ENCODE measurements around the gene TTN.

The TTN gene

GRCh38 chr2:178806543-178806942 is 680 bp downstream of the TTN start:
- no peaks in the 10 kb centered on the region for H3K36me3 ChIP-seq (replicated peaks; ENCODE audit: insufficient read depth, low read length)
- H3K4me2 ChIP-seq (ENCODE audit: low read depth, low read length) = no peak overlapping the region
- no peak overlapping the region for H3K27ac ChIP-seq (ENCODE audit: low read length)
- no peaks in the 10 kb centered on the region for H3F3A ChIP-seq (ENCODE audit: insufficient read depth, low read length)
- DNase-seq = no peak
- no peak overlapping the region for H2AFZ ChIP-seq (ENCODE audit: low read length)
- H4K20me1 ChIP-seq (ENCODE audit: insufficient read depth, low read length) = no peaks in the 10 kb centered on the region
- no peaks in the 10 kb centered on the region for H3K79me2 ChIP-seq (ENCODE audit: low read length)
- H3K9ac ChIP-seq (ENCODE audit: low read length) = no peak overlapping the region
- H3K9me2 ChIP-seq (replicated peaks; ENCODE audit: insufficient read depth, low read length) = no peaks in the 10 kb centered on the region
- TF ChIP-seq EZH2phosphoT487 (IDR thresholded peaks at IDR 0.05; ENCODE audit: low read length) = no peak
- TF ChIP-seq CTCF (IDR thresholded peaks at IDR 0.05; ENCODE audit: low read length) = no peak
- TF ChIP-seq EZH2 (optimal IDR thresholded peaks at IDR 0.05; ENCODE audit: low read depth, low read length) = no peak
- H3K4me3 ChIP-seq (ENCODE audit: low read length) = no peak overlapping the region
- H3K4me1 ChIP-seq (ENCODE audit: low read length) = peaks cover 13% of the 10 kb centered on the region; the same call in 1 of the 2 replicates
- no peaks in the 10 kb centered on the region for H3K9me3 ChIP-seq (replicated peaks; ENCODE audit: insufficient read depth, low read length)
- H3K27me3 ChIP-seq (replicated peaks; ENCODE audit: insufficient read depth, low read length) = no peaks in the 10 kb centered on the region

- H3K4me2 ChIP-seq (ENCODE audit: low read depth, low read length) = no peak overlapping the region
- no peaks in the 10 kb centered on the region for H3K36me3 ChIP-seq (replicated peaks; ENCODE audit: insufficient read depth, low read length)
- TF ChIP-seq EZH2 (optimal IDR thresholded peaks at IDR 0.05; ENCODE audit: low read depth, low read length) (no peak), CTCF (IDR thresholded peaks at IDR 0.05; ENCODE audit: low read length) (no peak), EZH2phosphoT487 (IDR thresholded peaks at IDR 0.05; ENCODE audit: low read length) (no peak)
- H3K27me3 ChIP-seq (replicated peaks; ENCODE audit: insufficient read depth, low read length) = no peaks in the 10 kb centered on the region
- no peak overlapping the region for H3K4me3 ChIP-seq (ENCODE audit: low read length)
- H3K9ac ChIP-seq (ENCODE audit: low read length) = no peak overlapping the region
- no peak overlapping the region for H2AFZ ChIP-seq (ENCODE audit: low read length)
- no peaks in the 10 kb centered on the region for H3K79me2 ChIP-seq (ENCODE audit: low read length)
- H3K9me2 ChIP-seq (replicated peaks; ENCODE audit: insufficient read depth, low read length) = no peaks in the 10 kb centered on the region
- no peaks in the 10 kb centered on the region for H4K20me1 ChIP-seq (ENCODE audit: insufficient read depth, low read length)
- DNase-seq = no peak
- no peaks in the 10 kb centered on the region for H3K9me3 ChIP-seq (replicated peaks; ENCODE audit: insufficient read depth, low read length)
- H3K27ac ChIP-seq (ENCODE audit: low read length) = no peak overlapping the region
- peaks cover 13% of the 10 kb centered on the region; the same call in 1 of the 2 replicates for H3K4me1 ChIP-seq (ENCODE audit: low read length)
- no peaks in the 10 kb centered on the region for H3F3A ChIP-seq (ENCODE audit: insufficient read depth, low read length)
Measured at GRCh38 chr2:178805457-178805856, 1.8 kb downstream of the TTN start.

- DNase-seq = no peak
- no peak overlapping the region for H2AFZ ChIP-seq (ENCODE audit: low read length)
- no peak overlapping the region for H3K4me2 ChIP-seq (ENCODE audit: low read depth, low read length)
Measured at GRCh38 chr2:178804791-178805190, 2.4 kb downstream of the TTN start.

More at GRCh38 chr2:178804791-178805190, 2.4 kb downstream of the TTN start:
- H4K20me1 ChIP-seq (ENCODE audit: insufficient read depth, low read length) = no peaks in the 10 kb centered on the region
- H3K36me3 ChIP-seq (replicated peaks; ENCODE audit: insufficient read depth, low read length) = no peaks in the 10 kb centered on the region
- no peak overlapping the region for H3K9ac ChIP-seq (ENCODE audit: low read length)
- H3K4me3 ChIP-seq (ENCODE audit: low read length) = no peak overlapping the region
- no peaks in the 10 kb centered on the region for H3K9me3 ChIP-seq (replicated peaks; ENCODE audit: insufficient read depth, low read length)
- H3K79me2 ChIP-seq (ENCODE audit: low read length) = no peaks in the 10 kb centered on the region
- no peaks in the 10 kb centered on the region for H3K9me2 ChIP-seq (replicated peaks; ENCODE audit: insufficient read depth, low read length)
- H3F3A ChIP-seq (ENCODE audit: insufficient read depth, low read length) = no peaks in the 10 kb centered on the region
- peak; percentile 61 for TF ChIP-seq CTCF (IDR thresholded peaks at IDR 0.05; ENCODE audit: low read length)
- TF ChIP-seq EZH2 (optimal IDR thresholded peaks at IDR 0.05; ENCODE audit: low read depth, low read length) = no peak
- no peak for TF ChIP-seq EZH2phosphoT487 (IDR thresholded peaks at IDR 0.05; ENCODE audit: low read length)
- H3K27ac ChIP-seq (ENCODE audit: low read length) = no peak overlapping the region
- H3K27me3 ChIP-seq (replicated peaks; ENCODE audit: insufficient read depth, low read length) = no peaks in the 10 kb centered on the region
- peaks cover 13% of the 10 kb centered on the region; the same call in 1 of the 2 replicates for H3K4me1 ChIP-seq (ENCODE audit: low read length)
